GM19468 (cell line): ENCODE measurements around the gene SLC7A5.
"Not testable (repeated sequence)": the region's sequence is repeated elsewhere in the genome, so short reads cannot be mapped to it uniquely, and the experiment has no call there.

ENCODE experiments used
- ATAC-seq: cut with Tn5 transposase; IDR thresholded peaks from one replicate; pipeline ENCODE4 v1.9.1; 2021; ENCODE audit warnings: mild to moderate bottlenecking, moderate library complexity, moderate number of reproducible peaks; ENCODE audit not compliant: unreplicated experiment; ENCODE audit errors: extremely low read depth

The SLC7A5 gene

DNA sequence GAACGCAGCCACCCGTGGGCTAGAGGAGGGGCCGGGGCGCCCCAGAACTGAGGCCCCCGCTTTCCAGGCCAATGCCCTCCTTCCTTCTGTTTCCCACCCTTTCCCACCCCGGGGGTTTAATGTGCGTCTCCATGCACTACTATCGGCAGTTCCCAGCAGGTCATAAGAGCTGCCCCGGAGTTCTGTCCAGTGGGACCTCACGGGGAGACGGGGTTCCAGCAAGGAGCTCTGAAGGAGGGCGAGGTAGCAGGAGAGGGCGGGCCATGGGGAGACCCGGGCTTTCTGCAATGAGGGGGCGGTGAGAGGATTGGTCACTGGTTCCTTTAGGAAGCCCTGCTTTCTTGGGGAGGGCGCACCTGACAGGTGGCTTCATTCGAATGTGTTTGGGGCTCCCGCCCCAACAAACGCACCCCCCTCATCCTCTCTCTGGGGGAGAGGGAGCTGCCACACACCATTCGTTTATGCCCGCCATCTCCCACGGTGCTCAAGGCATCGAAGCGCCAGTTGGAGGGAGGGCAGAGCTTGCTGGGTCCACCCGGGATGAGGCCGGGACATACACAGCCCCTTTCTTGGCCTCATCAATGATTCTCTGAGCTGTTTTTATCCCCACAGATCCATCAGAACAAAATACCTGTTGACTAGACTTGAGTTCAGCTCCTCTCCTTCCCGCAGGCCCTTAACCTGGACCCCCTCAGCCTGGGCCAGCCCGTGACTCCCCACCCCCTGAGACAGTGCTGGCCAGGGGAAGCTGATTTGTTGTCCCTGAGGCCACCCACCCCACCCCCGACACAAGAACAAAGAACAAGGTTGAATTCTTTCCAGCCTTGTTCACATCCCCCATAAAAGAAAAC is 44.1 kb downstream of the SLC7A5 start:
- no peak for ATAC-seq

DNA sequence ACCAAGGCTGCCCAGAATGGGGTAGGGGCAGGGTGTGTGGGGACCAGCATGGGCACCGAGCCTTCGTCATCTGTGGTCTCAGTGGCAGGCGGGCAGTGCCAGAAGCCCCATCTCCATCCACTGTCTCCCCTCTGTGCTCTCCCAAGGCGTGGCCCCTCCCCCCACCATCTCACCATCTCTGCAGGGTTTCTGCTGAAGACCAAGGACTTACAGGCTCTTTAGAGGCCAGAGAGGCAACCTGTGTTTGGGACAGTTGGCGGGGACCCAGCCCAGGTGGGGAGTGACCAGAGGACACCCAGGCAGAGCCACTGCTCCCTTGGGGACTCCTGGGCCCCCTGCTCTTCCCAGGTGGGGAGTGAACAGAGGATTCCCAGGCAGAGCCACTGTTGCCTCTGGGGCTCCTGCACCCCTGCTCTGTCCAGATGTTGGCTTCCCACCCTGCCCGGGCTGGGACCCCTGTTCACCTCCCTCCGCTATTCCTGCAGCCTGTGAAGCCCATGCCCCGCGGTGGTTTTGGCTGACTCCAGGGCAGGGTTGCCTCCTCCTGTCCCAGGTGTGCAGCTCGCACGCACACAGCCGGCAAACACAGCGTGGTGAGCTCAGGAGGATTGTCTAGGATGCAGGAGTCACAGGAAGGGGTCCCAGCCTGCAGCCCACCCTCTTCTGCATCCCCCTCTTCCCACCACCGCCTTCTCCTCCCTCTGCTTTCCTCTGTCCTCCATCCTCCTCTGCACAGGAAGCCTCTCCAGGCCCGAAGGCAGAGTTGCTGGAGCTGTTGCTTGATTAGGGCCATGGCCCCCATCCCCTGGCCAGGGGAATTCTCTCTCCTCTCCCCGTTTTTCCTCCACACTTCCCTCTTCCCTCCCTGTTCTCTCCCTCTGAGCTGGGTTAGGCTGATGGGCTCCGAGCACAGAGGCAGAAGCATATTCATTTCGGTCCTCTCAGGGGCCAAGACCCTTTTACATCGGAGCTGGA is 45.0 kb downstream of the SLC7A5 start:
- ATAC-seq: no peak

DNA sequence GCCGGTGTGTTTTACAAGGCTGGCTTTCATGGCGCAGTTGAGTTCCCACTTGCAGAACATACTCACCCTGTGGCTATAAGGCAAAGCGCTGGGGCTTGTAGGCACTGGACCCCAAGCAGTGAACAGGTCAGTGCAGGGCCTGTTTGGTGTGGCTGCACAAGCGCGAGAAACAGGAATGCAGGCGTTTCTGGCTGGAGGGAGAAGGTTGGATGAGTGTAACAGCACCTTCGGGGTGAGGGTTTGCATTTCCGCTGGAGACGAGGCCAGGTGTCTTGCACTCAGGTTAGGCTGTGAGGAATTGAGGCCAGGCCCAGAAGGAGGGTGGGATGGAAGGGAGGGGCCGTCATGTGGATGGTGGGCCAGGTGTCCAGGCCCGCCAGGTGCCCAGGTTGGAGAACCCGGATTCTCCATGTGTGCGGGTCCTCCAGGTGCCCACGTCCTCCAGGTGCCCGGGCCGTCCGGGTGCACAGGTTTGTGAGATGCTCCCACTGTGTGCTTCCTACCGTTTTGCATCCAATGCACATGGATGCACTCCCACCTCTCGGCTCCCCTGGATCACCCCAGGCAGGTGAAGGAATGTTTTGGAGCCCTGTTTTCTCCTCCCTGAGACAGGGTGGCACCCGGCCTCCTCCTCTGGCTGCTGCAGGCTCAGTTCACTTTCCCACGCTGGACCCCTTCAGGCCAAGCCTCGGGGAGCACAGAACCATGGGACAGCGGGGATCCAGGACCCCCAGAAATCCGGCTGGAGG is 46.0 kb downstream of the SLC7A5 start:
- no peak for ATAC-seq

DNA sequence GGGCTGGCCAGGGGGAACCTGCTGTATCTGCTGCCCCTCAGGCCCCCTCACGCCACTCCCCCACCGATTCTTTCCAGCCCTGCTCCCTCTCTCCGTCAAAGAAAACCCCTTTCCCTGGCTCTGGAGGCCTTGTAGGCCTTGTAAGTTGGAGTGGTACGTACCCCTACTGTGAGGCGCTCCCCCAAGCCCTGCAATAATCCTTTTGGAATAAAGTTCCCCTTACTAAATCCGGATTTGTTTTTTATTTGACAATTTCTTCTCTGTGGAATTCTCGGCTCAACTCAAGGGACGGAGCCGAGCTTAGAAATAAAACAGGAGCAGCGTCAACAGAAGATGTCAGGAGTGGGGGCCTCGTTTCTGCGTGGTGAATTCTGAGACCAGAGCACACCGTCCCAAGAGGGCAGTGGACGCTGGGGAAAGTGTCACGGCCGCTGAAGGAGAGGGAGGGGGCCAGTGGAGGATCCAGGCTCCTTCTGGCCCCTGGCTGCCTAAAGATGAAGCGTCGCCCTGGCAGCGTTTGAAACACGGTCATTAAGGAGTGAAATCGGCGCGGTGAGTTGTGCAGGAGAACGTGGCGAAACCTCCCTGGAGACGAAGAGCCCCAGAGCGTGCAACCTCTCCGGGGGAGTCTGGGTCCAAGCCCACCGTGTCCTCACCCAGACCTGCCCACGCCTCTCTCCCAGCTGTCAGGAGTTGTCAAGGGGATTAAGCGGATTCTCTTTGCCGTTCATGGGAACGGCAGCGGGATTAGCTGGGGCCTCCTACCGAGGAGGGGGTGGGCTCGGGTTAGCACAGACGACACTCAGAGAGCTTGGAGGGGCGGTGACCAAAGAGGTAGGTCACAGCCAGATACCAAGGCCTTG is 47.0 kb downstream of the SLC7A5 start:
- no peak for ATAC-seq

DNA sequence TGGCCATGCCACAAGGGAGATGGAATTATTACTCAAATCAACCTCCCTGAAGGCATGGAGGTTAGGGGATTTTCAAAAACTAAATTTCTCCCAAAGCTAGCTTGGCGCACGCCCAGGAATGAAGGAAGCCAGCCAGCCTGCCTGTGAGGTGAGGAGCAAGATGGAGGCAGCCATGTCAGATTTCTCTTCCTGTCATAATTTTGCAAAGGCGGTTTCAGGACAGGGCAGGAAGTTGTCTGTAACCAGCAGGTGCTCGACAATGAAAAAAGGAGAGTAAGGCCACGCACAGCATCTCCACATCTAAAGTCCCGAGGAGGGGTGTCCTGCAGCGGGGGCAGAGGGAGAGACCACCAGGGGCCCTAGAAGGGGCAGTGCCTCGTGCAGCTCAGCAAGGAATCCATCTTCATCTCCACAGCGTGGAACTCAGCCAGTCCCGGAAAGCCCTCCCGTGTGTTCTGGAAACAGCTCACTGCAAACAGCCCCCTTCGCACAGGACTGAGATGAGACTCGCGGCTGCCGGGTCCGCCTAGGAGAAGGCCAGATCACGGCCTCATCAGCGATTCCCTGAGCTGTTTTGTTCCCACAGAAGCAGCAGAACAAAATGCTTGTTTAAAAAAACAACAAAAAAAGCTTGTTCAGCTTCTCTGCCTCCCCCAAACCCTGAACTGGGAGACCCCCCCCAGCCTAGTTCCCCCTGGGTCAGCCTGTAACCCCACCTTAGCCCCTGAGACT is 47.8 kb downstream of the SLC7A5 start:
- no peak for ATAC-seq

DNA sequence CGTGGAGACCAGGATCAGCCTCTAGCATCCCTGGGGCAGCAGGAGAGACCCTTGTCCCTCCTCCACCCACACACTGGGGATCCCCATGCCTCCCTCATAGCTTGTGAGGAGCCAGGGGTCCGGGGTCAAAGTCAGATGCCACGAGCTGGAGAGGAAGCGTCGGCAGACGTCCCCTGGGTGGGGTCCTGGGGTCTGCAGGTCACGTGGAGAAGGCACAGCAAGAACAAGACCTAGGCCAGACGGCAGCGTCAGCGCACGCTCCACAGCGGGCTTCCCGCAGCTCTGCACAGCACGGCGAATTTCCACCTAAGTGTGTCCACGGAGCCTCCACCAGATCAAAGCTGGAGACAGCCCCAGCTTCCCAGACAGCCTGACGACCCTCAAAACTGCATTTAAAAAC is 49.3 kb downstream of the SLC7A5 start:
- no peak for ATAC-seq

DNA sequence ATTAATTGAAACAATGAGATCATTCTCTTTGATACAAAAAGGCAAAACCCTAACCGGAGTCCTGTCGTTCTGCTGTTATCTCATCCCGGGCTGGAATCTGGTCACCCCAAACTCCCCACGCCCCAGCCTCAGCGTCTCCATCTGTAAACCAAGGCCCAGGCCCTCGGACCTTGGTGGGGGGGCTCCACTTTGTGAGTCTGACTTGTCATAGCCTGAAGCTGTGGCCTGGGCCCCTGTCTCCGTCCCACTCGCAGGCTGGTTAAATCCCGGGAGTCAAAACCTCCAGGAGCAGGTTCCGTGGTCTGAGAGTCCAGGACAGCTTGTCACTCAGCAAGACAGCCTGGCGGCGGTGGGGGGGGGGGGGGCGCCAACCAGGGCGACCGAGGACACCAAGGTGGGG is 50.0 kb downstream of the SLC7A5 start:
- ATAC-seq: no peak

DNA sequence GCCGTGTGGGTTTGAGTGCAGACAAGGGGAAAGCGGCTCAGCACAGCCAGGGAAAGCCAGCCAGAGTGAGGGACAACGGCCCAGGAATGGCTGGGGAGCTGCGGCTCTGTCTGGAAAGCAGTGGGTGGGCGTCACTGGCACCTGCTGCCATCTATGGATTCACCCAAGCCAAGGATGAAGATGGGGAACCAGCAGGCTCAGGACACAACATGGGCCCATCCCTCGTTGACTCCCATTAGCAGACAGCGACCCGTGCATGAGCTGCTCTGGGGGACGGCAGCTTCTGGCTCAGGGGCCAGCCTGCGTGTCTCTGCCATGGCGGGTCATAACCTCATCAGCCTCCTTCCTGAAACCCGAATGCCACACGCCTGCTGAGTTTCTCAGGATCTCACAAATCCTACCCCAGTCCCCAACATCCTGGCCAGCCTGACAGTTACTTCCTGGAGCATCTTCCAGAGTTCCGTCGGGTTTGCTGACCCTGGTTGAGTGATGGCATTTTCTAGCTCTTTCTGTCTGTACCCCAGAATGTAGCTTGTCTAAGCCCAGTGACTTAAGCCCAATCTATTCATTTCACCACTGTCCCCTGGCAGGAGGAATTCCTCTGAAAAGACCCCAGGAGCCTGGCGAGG is 50.7 kb downstream of the SLC7A5 start:
- ATAC-seq: no peak

DNA sequence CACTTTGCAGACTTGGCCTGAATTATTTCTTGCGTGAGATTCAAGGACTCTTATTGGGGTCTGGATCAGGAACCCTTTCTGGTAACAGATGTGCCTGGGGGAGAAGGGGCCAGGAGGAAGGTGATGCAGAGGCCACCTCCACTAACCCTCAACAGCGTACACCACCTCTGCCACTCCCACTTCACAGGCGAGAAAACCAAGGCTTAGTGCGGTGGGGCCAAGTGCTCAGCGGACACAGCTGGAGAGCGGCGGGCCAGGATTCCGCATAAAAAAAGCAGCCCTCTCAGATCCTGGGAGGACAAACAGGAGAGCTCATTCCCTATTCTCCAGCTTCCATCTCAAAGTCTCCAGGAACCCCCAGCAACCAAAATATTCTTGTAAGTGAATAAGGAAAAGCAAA is 51.4 kb downstream of the SLC7A5 start:
- no peak for ATAC-seq

DNA sequence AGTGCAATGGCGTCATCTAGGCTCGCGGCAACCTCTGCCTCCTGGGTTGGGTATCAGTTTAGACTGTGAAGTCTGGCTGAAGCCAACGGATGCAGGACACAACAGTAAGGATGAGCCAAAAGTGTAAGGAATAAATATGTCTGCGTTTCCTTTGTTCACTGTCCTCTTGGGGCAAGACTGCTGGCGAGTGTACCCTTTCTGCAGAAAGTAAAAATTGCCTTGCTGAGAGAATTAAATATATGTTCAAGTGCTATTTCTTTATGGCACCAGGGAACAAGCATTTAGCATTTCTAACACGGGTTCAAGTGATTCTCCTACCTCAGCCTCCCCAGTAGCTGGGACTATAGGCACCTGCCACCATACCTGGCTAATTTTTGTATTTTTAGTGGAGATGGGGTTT is 51.9 kb downstream of the SLC7A5 start:
- ATAC-seq: not testable (repeated sequence)

DNA sequence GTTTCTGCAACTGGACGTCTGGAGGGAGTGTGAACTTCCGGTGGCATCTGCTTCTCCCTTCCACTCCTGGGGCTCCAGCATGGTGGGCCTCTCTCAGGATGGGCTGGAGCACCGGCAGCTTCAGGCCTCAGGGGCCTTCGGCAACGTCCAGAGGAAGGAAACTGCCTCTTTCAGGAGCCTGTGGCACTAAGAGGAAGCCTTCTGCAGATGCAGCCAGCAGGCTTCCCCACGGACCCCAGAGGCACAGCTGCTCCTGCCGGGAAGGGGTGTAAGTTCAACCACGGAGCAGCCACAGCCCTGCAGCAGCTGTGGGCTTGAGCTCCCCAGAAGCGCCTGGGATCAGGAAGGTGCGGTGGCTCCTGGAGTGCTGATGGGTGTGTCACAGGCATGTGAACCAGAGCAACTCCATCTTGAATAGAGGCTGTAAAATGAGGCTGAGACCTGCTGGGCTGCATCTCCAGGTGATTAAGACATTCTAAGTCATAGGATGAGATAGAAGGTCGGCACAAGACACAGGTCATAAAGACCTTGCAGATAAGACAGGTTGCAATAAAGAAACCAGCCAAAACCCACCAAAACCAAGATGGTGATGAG is 52.7 kb downstream of the SLC7A5 start:
- ATAC-seq: no peak

DNA sequence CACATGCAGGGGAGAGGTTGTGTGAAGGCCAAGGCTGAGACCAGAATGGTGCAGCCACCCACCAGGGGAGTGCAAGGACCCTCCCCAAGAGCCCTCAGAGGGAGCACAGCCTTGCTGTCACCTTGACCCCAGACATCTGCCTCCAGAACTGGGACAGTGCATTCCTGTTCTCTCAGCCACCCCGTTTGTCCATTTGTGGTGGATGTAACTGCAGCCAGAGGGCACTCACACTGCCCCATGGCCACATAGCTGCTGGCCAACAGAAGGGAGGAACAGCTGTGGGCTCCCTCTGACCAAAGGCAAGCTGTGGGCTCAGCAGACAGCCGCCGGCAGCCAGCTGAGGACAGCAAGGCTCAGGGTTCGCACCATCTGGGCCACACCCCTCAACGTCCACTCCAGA is 53.7 kb downstream of the SLC7A5 start:
- no peak for ATAC-seq

DNA sequence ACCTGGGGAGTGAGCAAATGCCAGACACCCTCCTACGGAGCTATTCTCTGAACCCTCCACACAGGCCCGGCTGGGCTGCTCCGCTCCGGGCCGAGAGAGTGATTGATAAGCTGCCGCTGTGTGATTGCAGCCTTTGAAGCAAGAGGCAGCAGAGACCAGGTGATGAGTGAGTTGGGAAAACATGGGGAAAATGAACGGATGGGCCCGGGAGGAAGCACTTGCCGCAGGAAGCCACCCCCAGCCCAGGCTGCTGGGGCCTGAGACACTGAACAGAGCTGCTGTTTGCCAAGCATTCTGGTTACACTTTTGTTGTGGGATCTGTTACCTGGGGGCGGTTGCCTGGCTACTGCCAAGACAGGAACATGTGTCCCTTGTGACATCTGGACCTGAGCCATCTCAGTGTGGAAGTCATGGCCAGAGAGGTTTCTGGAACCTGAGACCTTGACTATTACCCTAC is 57.1 kb downstream of the SLC7A5 start:
- no peak for ATAC-seq

DNA sequence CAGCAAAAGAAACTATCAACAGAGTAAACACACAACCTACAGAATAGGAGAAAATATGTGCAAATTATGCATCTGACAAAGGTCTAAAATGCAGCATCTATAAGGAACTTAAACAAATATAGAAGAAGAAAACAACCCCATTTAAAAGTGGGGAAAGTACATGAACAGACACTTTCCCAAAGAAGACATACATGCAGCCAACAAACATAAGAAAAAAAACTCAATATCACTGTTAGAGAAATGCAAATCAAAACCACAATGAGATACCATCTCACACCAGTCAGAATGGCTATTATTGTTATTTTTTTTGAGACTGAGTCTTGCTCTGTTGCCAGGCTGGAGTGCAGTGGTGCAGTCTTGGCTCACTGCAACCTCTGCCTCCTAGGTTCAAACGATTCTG is 57.9 kb downstream of the SLC7A5 start:
- not testable (repeated sequence) for ATAC-seq

DNA sequence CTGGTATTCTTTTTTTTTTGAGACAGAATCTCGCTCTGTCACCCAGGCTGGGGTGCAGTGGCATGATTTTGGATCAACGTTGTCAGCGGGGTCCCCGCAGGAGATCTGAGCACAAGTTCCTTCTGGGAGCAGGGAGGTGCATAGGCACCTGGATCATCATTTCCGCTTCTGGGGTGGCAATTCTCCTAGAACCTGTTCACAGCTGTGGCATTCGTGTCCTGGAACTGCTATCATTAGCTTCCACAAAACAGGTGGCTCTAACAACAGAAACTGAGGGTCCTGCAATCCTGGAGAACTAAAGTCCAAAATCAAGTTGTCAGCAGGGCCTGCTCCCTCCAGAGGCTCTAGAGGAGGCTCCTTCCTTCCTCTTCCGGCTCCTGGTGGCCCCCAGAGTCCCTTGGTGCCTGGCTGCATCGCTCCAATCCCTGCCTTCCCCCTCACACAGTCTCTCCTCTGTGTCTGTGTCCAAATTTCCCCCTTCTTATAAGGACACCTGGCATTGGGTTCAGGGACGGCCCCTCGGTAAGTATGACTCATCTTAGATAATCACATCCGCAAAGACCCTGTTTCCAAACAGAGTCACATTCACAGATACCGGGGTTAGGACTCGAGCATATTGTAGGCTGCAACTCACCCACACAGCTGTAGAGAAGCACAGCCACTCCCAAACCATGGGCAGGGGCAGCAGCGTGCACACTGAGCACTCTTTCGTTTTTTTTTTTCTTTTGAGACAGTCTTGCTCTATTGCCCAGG is 60.0 kb downstream of the SLC7A5 start:
- ATAC-seq: peak; percentile 29

DNA sequence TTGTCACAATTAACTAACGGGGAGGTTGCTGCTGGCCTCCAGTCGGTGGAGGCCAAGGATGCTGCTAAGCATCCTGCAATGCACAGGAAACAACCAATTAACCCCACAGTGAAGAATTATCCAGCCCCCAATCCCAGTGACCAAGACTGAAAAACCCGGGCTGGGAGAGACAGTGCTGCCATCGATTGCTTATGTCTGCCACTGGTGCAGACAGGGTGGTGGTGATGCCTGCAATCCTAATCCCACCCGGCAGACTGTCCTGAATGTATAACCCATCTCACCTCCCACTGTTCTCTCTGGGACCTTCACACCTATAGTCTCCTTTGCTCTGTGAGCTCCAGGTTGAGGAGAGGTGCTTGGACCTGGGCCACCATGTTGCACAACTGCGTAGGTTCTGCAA is 61.2 kb downstream of the SLC7A5 start:
- ATAC-seq: no peak
